ENCODE data around the gene SETD7.

- TF ChIP-seq CTCF (IDR thresholded peaks at IDR 0.05; ENCODE audit: low read length), result no peak
- TF ChIP-seq EZH2 (optimal IDR thresholded peaks at IDR 0.05; ENCODE audit: low read depth, low read length), result no peak
Observed at GRCh38 chr4:139460565-139460964, 95.5 kb downstream of the SETD7 start.

Data from MM.1S (cell line).